Neural cell (in vitro differentiated cells): ENCODE results near the gene LYSET.

Source experiments
- EP300 ChIP-seq: fragments of 450-650 bp; conservative IDR thresholded peaks from 2 replicates; pipeline ENCODE4 v1.6.1; 2014; ENCODE audit warnings: antibody characterized with exemption, mild to moderate bottlenecking, moderate library complexity; ENCODE audit not compliant: poor library complexity, severe bottlenecking
- EZH2 ChIP-seq: fragments of 200-600, 300-800 bp; shearing (Covaris generic), sonication (generic); IDR thresholded peaks from 2 replicates; pipeline ENCODE4 v1.6.1; 2014; ENCODE audit warnings: antibody characterized with exemption, low read length, borderline replicate concordance, mild to moderate bottlenecking; ENCODE audit not compliant: insufficient read depth, poor library complexity, severe bottlenecking
- POLR2AphosphoS5 ChIP-seq: IDR thresholded peaks from 2 replicates; pipeline ENCODE4 v1.6.1; 2012
- REST ChIP-seq: IDR thresholded peaks from 2 replicates; pipeline ENCODE4 v1.6.1; 2012; ENCODE audit warnings: borderline replicate concordance
- TF ChIP-seq, protein P1 (sequence below): fragments of 450-650 bp; IDR thresholded peaks from 2 replicates; pipeline ENCODE4 v1.5.1; 2014; ENCODE audit warnings: antibody characterized with exemption, mild to moderate bottlenecking, moderate library complexity; ENCODE audit not compliant: poor library complexity, severe bottlenecking

DNA sequence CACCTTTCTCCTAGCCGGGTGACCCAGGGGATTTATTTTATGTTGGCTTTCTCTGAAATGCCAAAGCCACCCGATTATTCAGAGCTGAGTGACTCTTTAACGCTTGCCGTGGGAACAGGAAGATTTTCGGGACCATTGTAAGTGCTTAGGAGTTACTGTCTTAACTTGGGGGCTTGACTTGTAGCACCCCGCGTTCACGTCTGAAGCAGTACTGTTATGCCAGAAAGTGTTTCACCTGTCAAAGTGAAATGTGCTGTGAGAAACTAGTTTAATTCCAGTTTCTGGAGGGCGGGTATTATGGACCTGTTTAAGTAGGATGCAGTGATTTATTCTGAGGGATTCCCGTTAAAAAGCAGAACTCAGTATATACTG, 218 bp downstream of the LYSET start:
- no peak for TF ChIP-seq POLR2AphosphoS5
- TF ChIP-seq EZH2, result no peak
- TF ChIP-seq, protein P1, sequence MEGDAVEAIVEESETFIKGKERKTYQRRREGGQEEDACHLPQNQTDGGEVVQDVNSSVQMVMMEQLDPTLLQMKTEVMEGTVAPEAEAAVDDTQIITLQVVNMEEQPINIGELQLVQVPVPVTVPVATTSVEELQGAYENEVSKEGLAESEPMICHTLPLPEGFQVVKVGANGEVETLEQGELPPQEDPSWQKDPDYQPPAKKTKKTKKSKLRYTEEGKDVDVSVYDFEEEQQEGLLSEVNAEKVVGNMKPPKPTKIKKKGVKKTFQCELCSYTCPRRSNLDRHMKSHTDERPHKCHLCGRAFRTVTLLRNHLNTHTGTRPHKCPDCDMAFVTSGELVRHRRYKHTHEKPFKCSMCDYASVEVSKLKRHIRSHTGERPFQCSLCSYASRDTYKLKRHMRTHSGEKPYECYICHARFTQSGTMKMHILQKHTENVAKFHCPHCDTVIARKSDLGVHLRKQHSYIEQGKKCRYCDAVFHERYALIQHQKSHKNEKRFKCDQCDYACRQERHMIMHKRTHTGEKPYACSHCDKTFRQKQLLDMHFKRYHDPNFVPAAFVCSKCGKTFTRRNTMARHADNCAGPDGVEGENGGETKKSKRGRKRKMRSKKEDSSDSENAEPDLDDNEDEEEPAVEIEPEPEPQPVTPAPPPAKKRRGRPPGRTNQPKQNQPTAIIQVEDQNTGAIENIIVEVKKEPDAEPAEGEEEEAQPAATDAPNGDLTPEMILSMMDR, result no peak
- no peak for TF ChIP-seq EP300
- no peak for TF ChIP-seq REST
